MM.1S (cell line): ENCODE measurements around the gene SEPTIN2.
"Not testable (repeated sequence)": the region's sequence is repeated elsewhere in the genome, so short reads cannot be mapped to it uniquely, and the experiment has no call there.

Experiments
- CTCF ChIP-seq: fragments of 300-600 bp; sonication (generic); IDR thresholded peaks from 2 replicates; pipeline ENCODE4 v1.5.1; 2016; ENCODE audit warnings: antibody characterized with exemption, low read length, mixed read lengths
- EZH2 ChIP-seq: fragments of 300-600 bp; sonication (generic); optimal IDR thresholded peaks from 2 replicates; pipeline ENCODE3; 2017; ENCODE audit warnings: low read depth, mild to moderate bottlenecking, antibody characterized with exemption, low read length, mixed read lengths
- EZH2phosphoT487 ChIP-seq: fragments of 300-600 bp; sonication (generic); IDR thresholded peaks from 2 replicates; pipeline ENCODE4 v1.6.1; 2018; ENCODE audit warnings: antibody characterized with exemption, low read length

- not testable (repeated sequence) for TF ChIP-seq CTCF, EZH2, EZH2phosphoT487
These were observed 58.2 kb downstream of the SEPTIN2 start for GRCh38 chr2:241373906-241374305.
